Kidney tubule cell (primary cell): ENCODE data around the gene KCNC4.
A peak's percentile ranks its signal among the peaks of the same experiment; 100 is the strongest.

Experiments used
- DNase-seq: peaks from one replicate; pipeline ENCODE4 v3.0.0-alpha.2; 2018; ENCODE audit warnings: low spot score

The KCNC4 gene

GRCh38 chr1:110254604-110255391 is 44.7 kb downstream of the KCNC4 start:
- DNase-seq: no peak

GRCh38 chr1:110255392-110255787 is 45.3 kb downstream of the KCNC4 start:
- DNase-seq: peak; percentile 21

- DNase-seq: no peak
Measured at GRCh38 chr1:110258734-110259133, 48.6 kb downstream of the KCNC4 start.

GRCh38 chr1:110259770-110260169 is 49.7 kb downstream of the KCNC4 start:
- DNase-seq: no peak
